Stimulated activated naive CD8-positive, alpha-beta T cell treated with anti-CD3 and anti-CD28 coated beads, Interleukin-15, amount 100 ng/mL, for 72 hours (primary cell): ENCODE data around the gene MIF4GD.
"Not testable (repeated sequence)": the region's sequence is repeated elsewhere in the genome, so short reads cannot be mapped to it uniquely, and the experiment has no call there.

Experiments
- ATAC-seq: fragments of 150-1000 bp; cut with Tn5 transposase; 2 replicates; pipeline ENCODE4 v1.10.0; 2021; ENCODE audit warnings: mild to moderate bottlenecking, moderate library complexity
- DNase-seq, 2 donors: peaks; one replicate each; pipeline ENCODE4 v3.0.0; 2021 to 2022
- H3K27ac Mint-ChIP-seq, 2 donors: one replicate each; pipeline ENCODE4 v1.8.0; 2022; ENCODE audit warnings: mild to moderate bottlenecking in 2 of 2, mixed read lengths in 2 of 2, moderate library complexity in 2 of 2
- H3K27me3 Mint-ChIP-seq: one replicate; pipeline ENCODE4 v1.8.0; 2022; ENCODE audit warnings: mixed read lengths
- H3K4me1 Mint-ChIP-seq: one replicate; pipeline ENCODE4 v1.8.0; 2022; ENCODE audit warnings: mild to moderate bottlenecking, mixed read lengths
- H3K4me3 Mint-ChIP-seq, 2 donors: one replicate each; pipeline ENCODE4 v1.8.0; 2022; ENCODE audit warnings: mild to moderate bottlenecking in 2 of 2, mixed read lengths in 2 of 2, moderate library complexity in 1 of 2
- H3K9me3 Mint-ChIP-seq, 2 donors: one replicate each; pipeline ENCODE4 v1.8.0; 2022; ENCODE audit warnings: mixed read lengths in 2 of 2

Gene MIF4GD

DNA sequence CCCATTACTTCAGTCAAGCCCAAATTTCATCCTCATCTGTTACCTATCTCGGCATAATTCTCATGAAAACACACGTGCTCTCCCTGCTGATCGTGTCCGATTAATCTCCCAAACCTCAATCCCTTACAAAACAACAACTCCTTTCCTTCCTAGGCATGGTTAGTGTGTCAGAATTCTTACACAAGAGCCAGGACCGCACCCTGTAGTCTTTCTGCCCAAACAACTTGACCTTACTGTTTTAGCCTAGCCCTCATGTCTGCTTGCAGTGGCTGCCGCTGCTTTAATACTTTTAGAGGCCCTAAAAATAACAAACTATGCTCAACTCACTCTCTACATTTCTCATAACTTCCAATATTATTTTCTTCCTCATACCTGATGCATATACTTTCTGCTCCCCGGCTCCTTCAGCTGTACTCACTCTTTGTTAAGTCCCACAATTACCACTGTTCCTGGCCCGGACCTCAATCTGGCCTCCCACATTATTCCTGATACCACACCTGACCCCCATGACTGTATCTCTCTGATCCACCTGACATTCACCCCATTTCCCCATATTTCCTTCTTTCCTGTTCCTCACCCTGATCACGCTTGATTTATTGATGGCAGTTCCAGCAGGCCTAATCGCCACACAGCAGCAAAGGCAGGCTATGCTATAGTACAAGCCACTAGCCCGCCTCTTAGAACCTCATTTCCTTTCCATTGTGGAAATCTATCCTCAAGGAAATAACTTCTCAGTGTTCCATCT, 14.9 kb downstream of the MIF4GD start:
- not testable (repeated sequence) for H3K27me3 Mint-ChIP-seq, H3K27ac Mint-ChIP-seq, DNase-seq, H3K9me3 Mint-ChIP-seq, ATAC-seq, H3K4me3 Mint-ChIP-seq
- peaks cover 88% of the 10 kb centered on the region for H3K4me1 Mint-ChIP-seq

DNA sequence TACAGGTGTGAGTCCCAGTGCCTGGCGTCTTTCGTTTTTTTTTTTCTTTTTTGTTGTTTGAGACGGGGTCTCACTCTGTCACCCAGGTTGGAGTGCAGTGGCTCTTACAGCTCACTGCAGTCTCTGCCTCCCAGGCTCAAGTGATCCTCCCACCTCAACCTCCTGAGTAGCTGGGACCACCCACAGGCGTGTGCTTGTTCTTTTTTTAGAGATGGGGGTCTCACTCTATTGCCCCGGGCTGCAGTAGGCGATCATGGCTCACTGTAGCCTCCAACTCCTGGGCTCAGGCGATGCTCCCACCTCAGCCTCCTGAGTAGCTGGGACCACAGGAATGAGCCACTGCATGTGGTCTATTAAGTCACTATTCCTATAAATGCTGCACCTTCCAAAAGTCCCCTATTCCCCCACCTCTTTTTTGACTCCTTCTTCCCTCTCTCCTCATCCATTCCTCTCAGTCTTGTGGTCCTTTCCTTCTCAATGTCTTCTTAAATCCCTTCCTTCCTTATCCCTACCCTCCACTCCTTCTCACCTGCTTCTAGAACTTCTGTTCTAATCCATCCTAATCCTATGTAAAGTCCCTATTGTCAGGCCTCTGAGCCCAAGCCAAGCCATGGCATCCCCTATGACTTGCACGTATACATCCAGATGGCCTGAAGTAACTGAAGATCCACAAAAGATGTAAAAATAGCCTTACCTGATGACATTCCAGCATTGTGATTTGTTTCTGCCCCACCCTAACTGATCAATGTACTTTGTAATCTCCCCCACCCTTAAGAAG, 18.8 kb downstream of the MIF4GD start:
- peak overlapping the region in 1 of 2 donors; percentile 7 for H3K4me3 Mint-ChIP-seq
- no peak for DNase-seq
- H3K4me1 Mint-ChIP-seq, result peaks cover 91% of the 10 kb centered on the region
- no peaks in the 10 kb centered on the region for H3K27me3 Mint-ChIP-seq
- H3K9me3 Mint-ChIP-seq, result no peaks in the 10 kb centered on the region
- H3K27ac Mint-ChIP-seq, result peak overlapping the region; percentile 16 to 31
- ATAC-seq, result no peak

DNA sequence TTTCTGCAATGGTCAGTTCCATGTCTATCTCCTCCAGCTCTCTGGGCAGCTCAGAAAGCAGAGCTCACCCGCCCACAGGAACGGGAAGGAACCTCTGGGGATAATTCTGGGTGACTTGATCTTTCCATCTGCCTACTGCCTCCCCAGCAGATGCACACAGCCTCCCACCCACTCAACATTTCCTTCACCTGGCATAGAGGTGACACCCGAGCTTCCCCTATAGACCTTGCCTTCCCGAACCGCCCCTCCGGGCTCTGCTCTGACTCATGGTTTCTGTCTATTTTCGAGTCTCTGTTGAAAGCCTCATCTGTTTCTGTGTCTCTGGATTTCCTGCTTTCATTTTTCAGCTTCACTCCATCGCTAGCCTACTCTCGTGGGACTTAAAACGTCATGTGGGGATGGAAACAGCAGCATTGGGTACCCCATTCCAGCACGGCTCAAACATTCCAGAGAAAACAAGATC, 21.0 kb downstream of the MIF4GD start:
- H3K9me3 Mint-ChIP-seq, result no peaks in the 10 kb centered on the region
- H3K4me1 Mint-ChIP-seq, result peaks cover 89% of the 10 kb centered on the region
- ATAC-seq (peak; percentile 99), DNase-seq (peak; percentile 70 to 81)
- no peaks in the 10 kb centered on the region for H3K27me3 Mint-ChIP-seq
- H3K27ac Mint-ChIP-seq, result peak overlapping the region; percentile 33 to 85
- peak overlapping the region; percentile 80 to 89 for H3K4me3 Mint-ChIP-seq

DNA sequence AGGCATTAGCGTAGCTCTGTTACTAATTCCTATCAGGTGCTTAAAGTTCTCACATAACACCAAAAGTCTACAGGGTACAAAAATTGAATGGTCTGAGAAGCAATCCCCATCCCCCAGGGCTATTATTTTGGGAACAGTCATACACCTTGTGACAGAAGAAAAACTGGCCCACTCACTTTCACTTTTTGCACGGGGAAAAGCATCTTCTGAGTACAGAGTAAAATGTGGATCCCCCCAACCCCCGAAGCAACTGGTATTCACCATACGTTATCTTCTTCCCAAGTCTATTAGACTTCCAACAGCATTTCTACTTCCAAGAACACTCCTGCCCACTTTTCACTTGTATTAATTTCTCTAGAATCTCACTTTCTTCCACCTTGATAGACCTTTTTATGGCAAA, 21.5 kb downstream of the MIF4GD start:
- Mint-ChIP-seq H3K4me3 (peak overlapping the region; percentile 80 to 89), H3K9me3 (no peaks in the 10 kb centered on the region), H3K27me3 (no peaks in the 10 kb centered on the region), H3K4me1 (peaks cover 89% of the 10 kb centered on the region), H3K27ac (peak overlapping the region; percentile 33 to 85)
- DNase-seq (no peak), ATAC-seq (no peak)

DNA sequence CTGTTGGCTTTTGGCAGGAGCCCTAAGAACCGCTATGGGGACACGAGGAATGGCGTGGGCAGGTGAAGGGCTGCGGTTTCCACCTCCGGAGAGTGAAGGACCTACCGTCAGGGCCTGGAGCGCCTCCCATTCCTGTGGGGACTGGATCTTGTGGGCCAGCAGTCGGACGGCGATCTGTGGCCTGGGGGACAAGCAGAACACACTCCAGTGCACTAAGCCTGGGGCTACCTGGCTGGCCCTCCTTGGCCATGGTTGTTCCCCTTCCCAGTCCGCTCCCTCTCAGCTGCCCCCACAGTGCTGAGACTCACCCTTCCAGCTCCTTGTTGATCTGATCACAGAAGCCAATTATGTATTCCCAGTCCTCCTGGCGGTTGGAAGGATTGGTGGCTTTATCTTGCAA, 24.6 kb downstream of the MIF4GD start:
- no peak for DNase-seq
- H3K9me3 Mint-ChIP-seq, result no peaks in the 10 kb centered on the region
- no peaks in the 10 kb centered on the region for H3K27me3 Mint-ChIP-seq
- H3K27ac Mint-ChIP-seq, result peak overlapping the region in 1 of 2 donors; percentile 29
- H3K4me1 Mint-ChIP-seq, result peaks cover 91% of the 10 kb centered on the region
- no peak for ATAC-seq
- H3K4me3 Mint-ChIP-seq, result no peak overlapping the region

DNA sequence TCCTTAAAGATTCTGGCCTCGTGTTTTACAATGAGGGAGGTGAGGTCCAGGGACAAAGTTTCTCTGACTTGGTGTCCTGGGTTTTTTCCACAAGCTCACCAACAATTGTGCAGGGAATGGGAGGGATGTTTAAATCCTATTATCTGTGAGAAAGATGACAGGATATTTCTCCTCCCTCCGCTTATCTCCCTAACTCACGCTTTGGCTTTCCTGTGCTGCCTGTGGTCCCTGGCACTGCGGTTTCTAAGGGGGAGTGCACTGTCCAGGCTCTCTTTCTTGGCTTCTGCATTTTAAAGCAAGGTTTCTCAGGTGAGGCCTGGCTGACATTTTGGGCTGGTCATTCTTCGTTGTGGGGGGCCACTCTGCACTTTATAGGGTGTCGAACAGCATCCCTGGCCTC, 26.0 kb downstream of the MIF4GD start:
- H3K9me3 Mint-ChIP-seq, result no peaks in the 10 kb centered on the region
- peaks cover 89% of the 10 kb centered on the region for H3K4me1 Mint-ChIP-seq
- no peaks in the 10 kb centered on the region for H3K27me3 Mint-ChIP-seq
- H3K4me3 Mint-ChIP-seq, result no peak overlapping the region
- no peak for DNase-seq
- ATAC-seq, result no peak
- H3K27ac Mint-ChIP-seq, result no peak overlapping the region

DNA sequence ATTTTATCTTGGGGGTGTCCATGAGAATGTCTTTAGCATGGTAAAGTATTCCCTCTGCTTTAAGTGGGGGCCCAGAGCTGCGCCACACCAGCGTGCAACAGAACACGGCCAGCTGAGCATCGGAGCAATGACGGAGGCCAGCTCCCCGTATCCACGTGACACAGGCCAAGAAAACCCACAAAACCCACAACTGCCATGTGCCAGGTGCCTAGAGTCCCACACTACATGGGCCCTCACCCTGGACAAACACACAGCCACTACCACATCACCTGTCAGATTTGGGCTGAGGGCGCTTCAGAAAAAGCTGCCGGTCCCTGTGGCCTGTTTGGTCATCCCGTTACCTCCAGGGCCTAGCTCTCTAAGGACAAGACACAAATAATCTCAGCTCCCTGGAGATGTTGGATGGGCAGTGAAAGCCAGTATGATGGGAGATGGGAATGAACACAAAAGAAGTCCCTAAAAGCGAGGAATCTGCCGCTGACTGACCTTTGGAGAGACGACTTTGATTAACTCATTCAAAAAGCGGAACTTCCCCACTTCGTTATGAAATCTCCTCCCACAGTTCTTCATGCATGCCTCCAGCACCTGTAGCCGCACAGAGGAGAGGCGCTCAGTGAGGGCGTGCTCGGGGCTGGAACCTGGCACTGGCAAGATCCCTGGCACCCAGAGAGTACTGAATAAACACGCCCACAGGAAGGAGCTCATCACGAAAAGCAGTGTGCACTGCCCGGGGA, 26.7 kb downstream of the MIF4GD start:
- no peak for DNase-seq
- no peaks in the 10 kb centered on the region for H3K27me3 Mint-ChIP-seq
- peak overlapping the region in 1 of 2 donors; percentile 59 for H3K27ac Mint-ChIP-seq
- H3K4me3 Mint-ChIP-seq, result peak overlapping the region in 1 of 2 donors; percentile 31
- no peaks in the 10 kb centered on the region for H3K9me3 Mint-ChIP-seq
- peaks cover 87% of the 10 kb centered on the region for H3K4me1 Mint-ChIP-seq
- ATAC-seq, result no peak

DNA sequence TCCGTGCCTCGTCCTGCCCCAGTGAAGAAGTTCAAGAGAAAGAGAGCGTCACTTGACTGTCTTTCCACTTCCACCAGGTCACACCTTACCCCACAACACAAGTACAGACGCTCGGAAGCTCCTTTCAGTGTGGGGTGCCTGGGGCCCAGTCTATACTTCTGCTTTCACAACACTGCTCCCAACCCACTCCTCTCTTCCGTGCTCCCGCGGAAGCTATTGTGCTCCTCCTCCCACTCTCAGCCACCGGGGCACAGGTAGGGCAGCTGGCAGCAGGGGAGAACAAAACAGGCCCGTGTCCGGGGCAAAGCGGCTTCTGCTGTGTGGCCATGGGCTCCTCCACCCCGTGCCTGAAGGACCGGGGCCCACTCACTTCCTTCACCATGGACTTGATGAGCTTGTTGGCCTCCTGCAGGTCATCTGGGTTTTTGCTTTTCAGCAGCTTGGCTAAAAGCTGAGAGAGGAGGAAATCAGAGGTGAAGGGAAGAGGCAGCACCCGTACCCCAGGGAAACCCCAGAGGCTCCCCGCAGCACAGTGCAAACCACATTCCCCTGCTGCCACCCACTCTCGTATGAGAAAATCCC, 28.5 kb downstream of the MIF4GD start:
- H3K27me3 Mint-ChIP-seq, result no peaks in the 10 kb centered on the region
- peak overlapping the region in 1 of 2 donors; percentile 92 for H3K27ac Mint-ChIP-seq
- no peaks in the 10 kb centered on the region for H3K9me3 Mint-ChIP-seq
- ATAC-seq (peak; percentile 47), DNase-seq (no peak)
- H3K4me1 Mint-ChIP-seq, result peaks cover 85% of the 10 kb centered on the region
- peak overlapping the region; percentile 2 to 61 for H3K4me3 Mint-ChIP-seq

DNA sequence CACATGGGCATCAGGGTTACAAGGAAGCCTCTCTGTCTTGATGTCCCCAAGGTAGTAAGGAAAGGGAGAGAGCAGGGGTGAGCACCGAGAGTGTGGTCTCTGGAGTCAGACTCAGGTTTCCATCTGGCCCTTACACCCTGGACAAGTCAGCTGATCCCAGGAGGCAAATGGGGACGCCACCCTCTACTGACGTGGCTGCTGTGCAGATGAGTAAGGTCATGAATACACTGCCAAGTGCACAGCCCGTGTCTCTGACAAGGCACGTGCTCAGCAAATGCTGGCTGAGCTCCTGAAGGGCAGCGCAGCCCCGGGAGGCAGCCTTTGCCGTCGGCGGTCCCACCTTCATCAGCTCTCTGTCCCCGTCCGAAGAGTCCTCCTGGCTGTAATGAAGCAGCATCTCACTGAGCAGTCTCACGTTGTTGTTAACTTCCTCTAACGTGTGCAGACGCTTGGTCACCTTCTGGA, 29.0 kb downstream of the MIF4GD start:
- no peak for ATAC-seq
- Mint-ChIP-seq H3K4me1 (peaks cover 80% of the 10 kb centered on the region), H3K4me3 (peak overlapping the region; percentile 2 to 61)

DNA sequence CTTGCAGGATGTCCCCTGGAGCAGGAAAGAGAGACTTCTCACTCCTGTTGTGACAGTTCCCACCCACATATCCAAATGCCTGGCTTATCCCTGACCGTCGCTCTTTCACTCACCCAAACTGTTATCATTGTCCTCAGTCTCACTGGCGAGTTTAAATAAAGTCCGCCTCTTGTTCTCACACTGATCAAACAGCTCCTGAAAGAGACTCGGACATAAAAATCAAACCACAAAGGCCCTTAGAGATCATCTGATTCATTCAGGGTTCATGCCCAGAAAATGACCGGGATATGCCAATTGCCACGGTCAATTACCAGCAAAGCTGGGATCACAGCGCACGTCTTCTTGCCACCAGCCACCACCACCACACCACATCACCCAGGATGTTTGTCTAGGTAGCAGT, 29.5 kb downstream of the MIF4GD start:
- H3K27ac Mint-ChIP-seq, result peak overlapping the region in 1 of 2 donors; percentile 76
- DNase-seq (no peak), ATAC-seq (no peak)
- H3K9me3 Mint-ChIP-seq, result no peaks in the 10 kb centered on the region
- no peak overlapping the region for H3K4me3 Mint-ChIP-seq
- no peaks in the 10 kb centered on the region for H3K27me3 Mint-ChIP-seq
- H3K4me1 Mint-ChIP-seq, result peaks cover 74% of the 10 kb centered on the region

More for the DNA sequence above, 29.0 kb downstream of the MIF4GD start:
- no peaks in the 10 kb centered on the region for H3K9me3 Mint-ChIP-seq
- no peaks in the 10 kb centered on the region for H3K27me3 Mint-ChIP-seq
- peak overlapping the region in 1 of 2 donors; percentile 92 for H3K27ac Mint-ChIP-seq
- DNase-seq, result no peak

DNA sequence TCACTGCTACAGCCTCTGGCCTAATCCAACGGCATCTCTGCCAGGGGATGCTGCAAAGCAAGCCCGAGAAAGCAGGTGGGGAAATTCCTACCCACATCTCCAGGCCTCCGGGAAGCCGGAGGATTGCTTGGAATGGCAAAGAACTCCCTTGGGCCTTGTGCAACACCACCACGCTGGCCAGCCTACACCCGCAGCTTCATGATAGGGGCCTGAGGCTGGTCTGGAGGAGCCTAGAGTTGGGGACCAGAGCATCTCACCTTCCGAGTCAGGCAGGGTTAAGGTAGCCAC, 29.9 kb downstream of the MIF4GD start:
- ATAC-seq (no peak), DNase-seq (no peak)
- Mint-ChIP-seq H3K4me3 (no peak overlapping the region), H3K9me3 (no peaks in the 10 kb centered on the region), H3K27ac (peak overlapping the region in 1 of 2 donors; percentile 76), H3K27me3 (no peaks in the 10 kb centered on the region), H3K4me1 (peaks cover 72% of the 10 kb centered on the region)

DNA sequence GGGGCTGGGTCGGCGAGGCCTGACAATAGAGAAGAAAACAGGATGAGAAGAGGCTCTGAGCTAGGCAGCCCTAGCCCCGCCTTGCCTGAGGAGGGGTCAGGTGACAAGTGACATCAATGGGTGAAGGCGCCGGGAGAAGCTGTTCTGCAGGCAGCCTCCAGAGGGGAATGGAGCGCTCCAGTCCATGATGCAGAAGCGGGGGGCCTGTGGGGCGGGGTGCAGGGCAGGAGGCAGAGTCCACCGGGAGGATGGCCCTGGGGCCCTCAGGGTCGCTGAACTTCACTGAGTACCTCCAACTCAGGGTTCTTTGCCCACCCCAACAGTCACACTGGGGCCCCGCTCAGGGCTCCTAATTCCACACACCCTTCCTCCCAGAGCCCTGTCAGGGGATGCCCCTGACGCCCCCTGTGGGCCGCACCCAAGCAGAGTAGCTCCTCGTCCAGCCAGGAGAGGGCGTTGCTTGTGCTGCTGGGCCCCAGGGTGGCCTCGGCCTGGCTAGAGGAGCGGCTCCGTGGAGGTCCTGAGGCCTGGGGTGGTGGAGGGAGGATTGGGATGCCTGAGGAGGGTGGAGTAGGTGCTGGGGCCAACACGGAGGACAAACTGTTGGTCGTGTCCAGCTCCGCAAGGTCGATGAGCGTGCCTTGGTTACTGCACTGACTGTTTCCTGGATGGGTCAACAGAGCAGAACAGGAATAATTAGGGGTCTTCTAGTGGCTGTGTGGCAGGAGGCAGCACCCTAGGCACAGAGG, 30.5 kb downstream of the MIF4GD start:
- Mint-ChIP-seq H3K4me3 (no peak overlapping the region), H3K4me1 (peaks cover 67% of the 10 kb centered on the region), H3K27me3 (no peaks in the 10 kb centered on the region), H3K9me3 (no peaks in the 10 kb centered on the region), H3K27ac (peak overlapping the region in 1 of 2 donors; percentile 86)
- DNase-seq (peak; percentile 47 to 54), ATAC-seq (peak; percentile 64)

DNA sequence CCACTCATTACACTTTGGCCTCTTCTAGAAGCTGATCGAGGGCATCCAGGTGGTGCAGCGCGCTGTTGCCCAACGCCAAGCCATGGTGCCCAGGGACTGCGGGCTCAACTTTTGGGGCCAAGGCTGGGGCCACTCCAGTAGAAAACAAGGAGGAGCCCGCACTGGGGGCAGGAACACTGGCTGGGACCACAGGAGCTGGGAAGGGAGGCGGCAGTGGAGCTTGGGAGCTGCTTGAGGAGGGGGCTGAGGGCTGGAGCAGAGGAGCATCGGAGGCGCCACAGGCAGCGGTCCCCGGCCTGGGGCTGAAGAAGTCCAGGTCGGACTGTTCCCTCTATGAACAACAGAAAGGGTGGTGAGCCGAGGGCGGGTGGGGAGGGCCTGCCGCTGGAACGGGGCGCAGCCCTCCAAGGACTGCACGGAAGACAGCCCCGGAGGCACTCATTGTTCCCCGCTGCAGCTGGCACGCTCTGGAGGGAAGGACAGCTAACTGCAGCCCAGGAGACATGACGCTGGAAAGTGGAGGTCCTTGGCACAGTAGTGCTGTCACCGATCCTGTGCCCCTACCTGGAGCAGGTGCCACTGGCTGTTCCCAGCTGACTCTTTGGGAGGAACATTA, 31.1 kb downstream of the MIF4GD start:
- DNase-seq (no peak), ATAC-seq (no peak)
- no peaks in the 10 kb centered on the region for H3K27me3 Mint-ChIP-seq
- H3K27ac Mint-ChIP-seq, result peak overlapping the region; percentile 86 to 94
- no peak overlapping the region for H3K4me3 Mint-ChIP-seq
- H3K9me3 Mint-ChIP-seq, result no peaks in the 10 kb centered on the region
- H3K4me1 Mint-ChIP-seq, result peaks cover 60% of the 10 kb centered on the region

DNA sequence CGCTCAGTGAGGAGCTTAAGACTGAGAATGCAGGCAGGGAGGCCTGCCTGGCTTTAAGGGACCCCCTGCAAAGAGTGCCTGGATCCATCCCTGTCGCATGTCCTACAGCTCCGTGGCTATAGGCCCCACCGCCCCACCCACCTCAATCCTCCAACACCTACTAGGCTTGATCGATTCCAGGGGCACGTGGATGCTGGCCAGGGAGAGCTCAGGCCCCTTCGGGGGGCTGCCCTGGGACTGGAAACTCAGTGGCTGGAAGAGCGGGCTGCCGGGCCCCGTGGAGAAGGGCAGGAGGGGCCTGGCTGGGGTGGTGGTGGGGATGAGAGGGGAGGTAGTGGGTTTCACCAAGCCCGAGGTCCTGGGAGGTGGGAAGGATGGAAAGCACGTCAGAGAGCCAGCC, 31.8 kb downstream of the MIF4GD start:
- Mint-ChIP-seq H3K27ac (no peak overlapping the region), H3K4me3 (no peak overlapping the region), H3K27me3 (no peaks in the 10 kb centered on the region), H3K4me1 (peaks cover 53% of the 10 kb centered on the region), H3K9me3 (no peaks in the 10 kb centered on the region)
- ATAC-seq (no peak), DNase-seq (no peak)
